Stimulated activated effector memory CD8-positive, alpha-beta T cell treated with anti-CD3 and anti-CD28 coated beads, Interleukin-12 subunit alpha, Interleukin-12 subunit beta, amount 100 ng/mL, for 72 hours (primary cell): ENCODE data around the gene AGAP9.
"Not testable (repeated sequence)": the region's sequence is repeated elsewhere in the genome, so short reads cannot be mapped to it uniquely, and the experiment has no call there.

ENCODE experiments used
- ATAC-seq: fragments of 150-1000 bp; cut with Tn5 transposase; 2 replicates; pipeline ENCODE4 v1.10.0; 2021
- DNase-seq, 2 donors: peaks; one replicate each; pipeline ENCODE4 v3.0.0; 2021 to 2022; ENCODE audit warnings: low spot score in 2 of 2
- H3K27ac Mint-ChIP-seq: one replicate; pipeline ENCODE4 v1.8.0; 2022; ENCODE audit warnings: mild to moderate bottlenecking, mixed read lengths
- H3K36me3 Mint-ChIP-seq: one replicate; pipeline ENCODE4 v1.8.0; 2022; ENCODE audit warnings: mild to moderate bottlenecking, mixed read lengths
- H3K4me1 Mint-ChIP-seq: one replicate; pipeline ENCODE4 v1.8.0; 2022; ENCODE audit warnings: mixed read lengths
- H3K4me3 Mint-ChIP-seq: one replicate; pipeline ENCODE4 v1.8.0; 2022; ENCODE audit warnings: mild to moderate bottlenecking, mixed read lengths
- H3K9me3 Mint-ChIP-seq: one replicate; pipeline ENCODE4 v1.8.0; 2022; ENCODE audit warnings: mixed read lengths

Gene AGAP9

GRCh38 chr10:47475101-47475500 is 48.3 kb downstream of the AGAP9 start:
- ATAC-seq, H3K27ac Mint-ChIP-seq: not testable (repeated sequence)

DNA sequence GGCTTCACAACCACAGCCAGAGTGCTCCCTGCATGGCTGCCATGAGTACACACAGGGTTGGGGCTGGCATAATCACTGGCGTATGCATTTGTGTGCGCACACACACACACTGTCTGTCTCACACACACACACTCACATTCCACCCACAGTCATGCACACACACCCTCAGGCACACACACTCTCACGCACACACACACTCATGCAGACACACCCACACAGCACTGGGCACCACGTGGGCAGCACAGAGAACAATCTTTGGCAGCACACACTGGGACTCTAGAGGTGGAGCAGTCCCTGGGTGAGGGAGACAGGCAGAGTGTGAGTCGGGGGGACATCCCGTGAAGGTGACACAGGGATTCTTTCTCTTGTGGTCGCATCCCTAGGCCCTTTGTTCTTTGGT is 49.9 kb downstream of the AGAP9 start:
- H3K9me3 Mint-ChIP-seq, DNase-seq, H3K4me3 Mint-ChIP-seq, ATAC-seq, H3K4me1 Mint-ChIP-seq, H3K36me3 Mint-ChIP-seq, H3K27ac Mint-ChIP-seq: not testable (repeated sequence)

More at GRCh38 chr10:47475101-47475500, 48.3 kb downstream of the AGAP9 start:
- H3K36me3 Mint-ChIP-seq, DNase-seq, H3K9me3 Mint-ChIP-seq, H3K4me3 Mint-ChIP-seq, H3K4me1 Mint-ChIP-seq: not testable (repeated sequence)

GRCh38 chr10:47472647-47473046 is 50.8 kb downstream of the AGAP9 start:
- not testable (repeated sequence) for H3K9me3 Mint-ChIP-seq, H3K4me3 Mint-ChIP-seq, H3K36me3 Mint-ChIP-seq, DNase-seq, H3K27ac Mint-ChIP-seq, H3K4me1 Mint-ChIP-seq
- ATAC-seq = peak; percentile 91

DNA sequence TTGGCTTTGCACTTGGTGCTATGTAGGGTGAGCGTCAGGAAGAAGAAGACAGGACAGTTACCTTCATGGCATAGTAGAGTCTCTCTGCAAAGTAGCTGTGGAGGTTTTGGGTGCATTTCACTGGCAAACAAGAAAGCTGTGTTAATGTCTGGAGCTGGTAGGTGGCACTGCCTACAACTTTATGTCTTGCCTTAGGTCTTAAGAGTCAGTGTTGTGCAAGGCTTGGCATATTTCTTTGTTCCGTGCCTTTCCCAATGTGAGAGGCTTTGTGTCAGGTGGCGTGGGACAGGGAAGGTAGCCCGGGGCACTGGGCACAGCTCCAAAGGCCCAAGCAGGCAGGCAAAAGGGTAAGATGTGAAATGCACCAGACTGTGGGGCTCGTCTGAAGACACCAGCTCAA is 51.4 kb downstream of the AGAP9 start:
- not testable (repeated sequence) for H3K9me3 Mint-ChIP-seq, ATAC-seq, H3K4me3 Mint-ChIP-seq

DNA sequence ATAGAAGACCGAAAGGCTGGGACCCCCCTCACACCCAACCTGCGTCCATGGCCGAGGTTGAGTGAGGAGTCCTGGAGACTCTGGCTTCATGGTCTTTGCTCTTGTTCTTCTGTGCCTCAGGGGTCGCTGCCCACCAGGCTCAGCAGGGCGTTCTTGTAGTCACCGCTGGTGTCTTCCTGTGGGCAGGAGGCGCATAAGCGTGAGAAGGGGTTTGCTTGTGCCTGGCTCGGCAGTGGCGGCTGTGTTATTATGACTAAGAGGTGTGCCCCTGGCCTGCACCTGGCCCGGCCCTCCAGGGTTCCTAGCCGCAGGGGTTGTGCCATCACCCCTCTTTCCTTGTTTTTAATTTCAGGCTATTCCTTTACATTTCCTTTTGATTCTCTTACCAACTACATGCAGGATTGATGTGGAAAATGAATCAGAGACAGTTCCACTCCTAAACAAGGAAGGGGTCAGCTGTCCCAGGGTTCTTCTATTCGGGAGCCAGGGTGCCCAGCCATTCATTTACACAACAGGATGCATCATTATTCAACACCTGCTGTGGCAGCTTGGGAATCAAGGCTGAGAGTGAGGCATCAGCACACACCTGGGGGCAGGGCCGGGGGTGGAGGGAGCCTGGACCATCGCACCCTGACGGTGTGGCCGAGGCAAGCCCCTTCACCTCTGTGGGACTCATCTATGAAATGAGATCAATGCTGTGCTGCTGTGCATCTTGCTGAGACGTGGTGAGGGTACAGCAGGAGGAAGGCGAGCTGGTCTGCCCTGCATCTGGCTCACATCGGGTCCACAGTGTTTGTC is 54.5 kb downstream of the AGAP9 start:
- DNase-seq, H3K36me3 Mint-ChIP-seq, H3K4me1 Mint-ChIP-seq, ATAC-seq, H3K27ac Mint-ChIP-seq, H3K4me3 Mint-ChIP-seq, H3K9me3 Mint-ChIP-seq: not testable (repeated sequence)

More for the DNA sequence above, 51.4 kb downstream of the AGAP9 start:
- not testable (repeated sequence) for H3K36me3 Mint-ChIP-seq, H3K27ac Mint-ChIP-seq, DNase-seq, H3K4me1 Mint-ChIP-seq

DNA sequence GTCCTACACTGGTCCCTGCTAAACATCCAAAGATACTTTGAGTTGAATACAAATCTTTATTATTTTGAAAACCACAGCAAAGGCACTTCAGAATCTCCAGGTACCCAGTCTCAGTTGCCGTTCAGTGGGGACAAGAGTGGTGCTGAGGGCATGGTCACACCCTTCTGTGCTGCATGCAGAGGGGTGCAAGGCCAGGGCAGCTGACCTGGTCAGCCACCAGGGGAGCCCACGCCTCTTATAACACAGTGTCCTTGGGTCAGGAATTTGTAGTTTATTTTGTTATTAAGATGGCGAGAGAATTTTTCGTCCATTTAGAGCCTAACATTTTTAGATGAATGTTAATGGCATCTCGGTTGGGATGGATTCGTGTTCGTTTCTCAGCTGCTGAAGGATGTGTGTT is 55.5 kb downstream of the AGAP9 start:
- ATAC-seq, H3K4me1 Mint-ChIP-seq, DNase-seq, H3K4me3 Mint-ChIP-seq, H3K27ac Mint-ChIP-seq, H3K9me3 Mint-ChIP-seq, H3K36me3 Mint-ChIP-seq: not testable (repeated sequence)

DNA sequence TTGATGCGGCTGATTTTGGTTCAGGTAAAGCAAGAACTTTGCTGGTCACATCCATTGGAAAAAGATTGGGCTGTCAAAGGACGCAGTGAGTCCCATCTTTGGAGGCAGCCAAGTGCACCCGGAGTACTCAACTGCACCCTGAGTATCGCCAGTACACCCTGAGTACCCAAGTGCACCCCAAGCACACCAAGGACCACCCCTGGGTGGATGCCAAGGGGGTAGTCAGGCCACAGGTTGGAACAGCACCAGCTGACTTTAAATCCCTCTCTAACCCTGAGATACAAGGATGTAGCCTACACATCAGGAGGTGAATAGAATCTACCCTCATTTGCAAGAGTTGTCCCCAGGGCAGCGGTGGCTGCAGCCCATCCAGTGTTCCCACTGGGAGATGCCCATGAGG is 56.0 kb downstream of the AGAP9 start:
- H3K36me3 Mint-ChIP-seq, DNase-seq, H3K4me1 Mint-ChIP-seq, H3K27ac Mint-ChIP-seq, H3K9me3 Mint-ChIP-seq, H3K4me3 Mint-ChIP-seq, ATAC-seq: not testable (repeated sequence)

- not testable (repeated sequence) for H3K4me1 Mint-ChIP-seq, ATAC-seq, H3K4me3 Mint-ChIP-seq, H3K9me3 Mint-ChIP-seq, DNase-seq, H3K36me3 Mint-ChIP-seq, H3K27ac Mint-ChIP-seq
Observed at GRCh38 chr10:47465216-47465917, 58.1 kb downstream of the AGAP9 start.

DNA sequence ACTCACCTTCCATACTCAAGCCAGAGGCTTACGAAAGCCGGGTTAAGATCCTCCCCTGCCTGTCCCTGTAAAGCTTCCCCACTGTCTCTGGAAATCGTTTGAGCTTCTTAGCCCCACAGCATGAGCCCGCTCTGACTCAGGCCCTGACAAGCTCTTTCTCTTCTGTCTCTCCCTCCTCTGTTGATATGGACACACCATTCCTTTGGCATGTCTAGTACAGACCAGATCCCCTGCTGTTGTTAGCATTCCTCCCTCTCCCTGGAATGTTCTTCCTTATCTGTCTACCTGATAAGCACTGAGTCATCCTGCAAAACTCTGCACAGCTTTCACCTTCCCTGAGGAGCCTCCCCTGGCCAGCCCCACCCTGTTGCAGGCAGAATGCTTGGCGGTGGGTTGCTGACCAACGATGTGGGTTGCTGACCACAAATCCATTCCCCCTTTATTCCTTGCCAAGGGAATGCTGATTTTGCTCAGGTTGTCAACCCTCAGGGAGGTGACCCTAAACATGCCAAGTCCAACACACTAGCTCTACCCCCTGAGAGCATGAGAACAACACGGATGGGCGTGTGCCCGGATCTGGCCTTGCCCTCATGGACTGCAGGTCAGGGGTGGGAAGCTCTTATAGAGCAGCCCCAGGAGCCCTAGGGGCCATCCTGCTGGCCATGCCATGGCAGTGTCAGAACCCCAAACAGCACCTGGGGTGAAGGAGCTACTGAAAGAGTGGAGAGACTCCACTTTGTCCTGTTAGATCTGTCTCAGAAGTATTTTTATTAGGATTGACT is 60.7 kb downstream of the AGAP9 start:
- H3K9me3 Mint-ChIP-seq, H3K27ac Mint-ChIP-seq: not testable (repeated sequence)

DNA sequence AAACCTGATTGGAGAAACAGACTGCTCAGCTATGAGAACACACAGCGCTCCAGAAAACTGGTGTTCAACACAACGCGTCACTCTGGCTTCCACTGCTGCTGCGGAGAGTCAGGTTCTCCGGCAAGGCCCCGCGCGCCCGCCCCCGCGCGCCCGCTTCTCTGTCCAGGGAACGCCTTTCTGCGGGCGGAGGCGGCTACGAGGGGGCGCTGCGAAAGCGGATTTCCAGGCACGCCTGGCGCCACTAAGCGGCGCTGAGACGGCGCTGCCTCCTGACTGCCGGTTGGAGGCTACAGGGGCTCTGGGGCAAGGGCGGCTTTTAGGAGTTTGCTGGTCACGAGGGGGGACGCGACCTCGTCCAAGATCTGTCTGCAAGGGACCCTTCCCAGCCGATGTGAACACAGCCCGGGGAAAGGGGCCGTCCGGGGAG is 62.2 kb downstream of the AGAP9 start:
- ATAC-seq = peak; percentile 49
- not testable (repeated sequence) for H3K9me3 Mint-ChIP-seq, H3K36me3 Mint-ChIP-seq, DNase-seq, H3K4me3 Mint-ChIP-seq, H3K27ac Mint-ChIP-seq, H3K4me1 Mint-ChIP-seq

More for the DNA sequence above, 60.7 kb downstream of the AGAP9 start:
- H3K4me3 Mint-ChIP-seq, ATAC-seq, H3K4me1 Mint-ChIP-seq, DNase-seq, H3K36me3 Mint-ChIP-seq: not testable (repeated sequence)

- ATAC-seq = no peak
- Mint-ChIP-seq H3K4me1 (no peaks in the 10 kb centered on the region), H3K4me3 (no peak overlapping the region), H3K36me3 (no peaks in the 10 kb centered on the region), H3K9me3 (no peaks in the 10 kb centered on the region), H3K27ac (no peak overlapping the region)
- no peak for DNase-seq
Observed at GRCh38 chr10:47458466-47459154, 64.8 kb downstream of the AGAP9 start.

GRCh38 chr10:47457826-47458225 is 65.6 kb downstream of the AGAP9 start:
- DNase-seq = peak in 1 of 2 donors; percentile 20
- ATAC-seq = no peak
- Mint-ChIP-seq H3K9me3 (no peaks in the 10 kb centered on the region), H3K4me1 (no peaks in the 10 kb centered on the region), H3K27ac (no peak overlapping the region), H3K36me3 (no peaks in the 10 kb centered on the region), H3K4me3 (no peak overlapping the region)

DNA sequence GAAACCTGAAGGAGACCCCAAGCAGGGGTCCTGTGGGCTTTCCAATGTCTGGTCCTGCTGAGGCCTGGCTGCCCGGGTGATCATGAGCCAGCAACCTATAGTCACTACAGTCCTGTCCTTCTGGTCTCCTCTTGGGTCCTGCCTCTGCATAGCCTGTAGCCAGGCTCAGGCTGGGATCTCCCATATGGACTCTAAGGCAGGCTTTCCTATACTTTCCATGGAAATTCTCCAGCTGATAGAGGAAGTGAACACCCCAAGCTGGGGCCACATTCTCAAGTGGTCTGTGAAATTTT is 66.0 kb downstream of the AGAP9 start:
- H3K4me3 Mint-ChIP-seq = no peak overlapping the region
- no peaks in the 10 kb centered on the region for H3K9me3 Mint-ChIP-seq
- no peak overlapping the region for H3K27ac Mint-ChIP-seq
- ATAC-seq (no peak), DNase-seq (no peak)
- H3K4me1 Mint-ChIP-seq = no peaks in the 10 kb centered on the region
- H3K36me3 Mint-ChIP-seq = no peaks in the 10 kb centered on the region

DNA sequence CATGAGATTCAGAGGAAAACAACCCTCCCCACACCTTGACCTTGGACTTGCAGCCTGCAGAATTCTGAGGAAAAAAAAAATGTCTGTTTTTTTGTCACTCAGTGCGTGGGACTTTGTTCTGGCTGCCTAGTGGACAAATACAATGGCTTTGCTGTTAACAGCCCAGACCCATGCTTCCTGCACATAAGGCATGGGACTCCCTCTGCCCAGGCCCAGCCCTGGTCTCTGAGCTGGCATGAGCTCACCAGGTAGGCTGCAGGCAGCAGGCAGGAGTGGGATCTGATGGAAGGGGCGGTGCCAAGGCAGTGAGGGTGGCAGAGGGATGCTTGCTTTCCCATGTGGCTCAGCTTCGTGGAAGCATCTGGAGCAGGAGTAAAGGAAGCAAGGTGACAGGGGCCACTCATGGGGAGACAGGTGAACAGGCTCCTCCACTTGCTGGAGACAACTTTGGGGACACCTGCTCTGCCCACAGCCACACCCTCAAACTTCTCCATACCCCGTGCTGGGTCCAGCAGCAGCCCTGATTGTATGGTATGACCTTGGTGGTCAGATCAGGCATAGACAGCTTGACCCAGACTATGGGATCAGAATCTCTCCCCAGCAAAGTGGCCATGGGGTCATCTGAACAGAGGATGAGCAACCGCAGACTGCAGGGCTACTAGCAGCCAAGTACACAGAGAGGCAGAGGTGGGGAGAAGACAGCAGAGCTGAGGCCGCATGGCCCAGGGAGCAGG is 66.5 kb downstream of the AGAP9 start:
- H3K4me3 Mint-ChIP-seq = no peak overlapping the region
- ATAC-seq (no peak), DNase-seq (peak in 1 of 2 donors; percentile 41)
- H3K4me1 Mint-ChIP-seq = no peaks in the 10 kb centered on the region
- no peaks in the 10 kb centered on the region for H3K36me3 Mint-ChIP-seq
- H3K27ac Mint-ChIP-seq = no peak overlapping the region
- H3K9me3 Mint-ChIP-seq = no peaks in the 10 kb centered on the region
